GM12878 (cell line): Measurements from ENCODE around the gene PPM1K. TPM values are rescaled to one million over a fixed set of nuclear protein-coding genes. Genes with fewer than 3 reads are reported as not detected.

ENCODE experiments used
- ATAC-seq: fragments of 200-7000 bp; cut with Tn5 transposase; 3 replicates; pipeline ENCODE4 v1.9.1; 2020; ENCODE audit warnings: mild to moderate bottlenecking, moderate library complexity
- BruUV-seq: library from RNA; stranded (reverse); fragments of 400-500 nt; replicated peaks from 2 replicates; lab custom pipeline; 2021; lab: Mats Ljungman, UMichigan
- CTCF ChIA-PET: fragments of 300-600 bp; sonication (Branson Sonifier 250); formaldehyde crosslinking; extraction: SDS; loops from one replicate; lab custom pipeline; 2021; ENCODE audit warnings: inconsistent platforms; lab: Yijun Ruan, JAX
- POLR2A ChIA-PET: fragments of 350-600 bp; formaldehyde crosslinking; extraction: SDS; loops from one replicate; lab custom pipeline; 2021; ENCODE audit warnings: inconsistent platforms; lab: Charles Lee
- RAD21 ChIA-PET: fragments of 300-600 bp; sonication (Branson Sonifier 250); formaldehyde crosslinking; loops from one replicate; lab custom pipeline; 2023; ENCODE audit warnings: antibody characterized with exemption; ENCODE audit not compliant: unreplicated experiment; lab: Charles Lee
- SMC1A ChIA-PET: fragments of 300-600 bp; sonication (Branson Sonifier 250); formaldehyde crosslinking; loops from one replicate; lab custom pipeline; 2023; ENCODE audit not compliant: unreplicated experiment, uncharacterized antibody; lab: Charles Lee
- DNase-seq: peaks from one replicate; pipeline ENCODE4 v3.0.0-alpha.2; 2011; ENCODE audit warnings: low read depth, low spot score
- FAIRE-seq: peaks from 3 replicates; lab custom pipeline; 2011; peaks lifted over from hg19 to GRCh38; lab: Jason Lieb, UNC
- H2AFZ ChIP-seq: 2 replicates; pipeline ENCODE4 v1.6.0; 2011; ENCODE audit warnings: low read depth, low read length, control low read depth; ENCODE audit not compliant: control insufficient read depth
- H3K27ac ChIP-seq: 2 replicates; pipeline ENCODE4 v1.5.1; 2011; ENCODE audit warnings: control low read depth; ENCODE audit not compliant: control insufficient read depth, insufficient read depth
- H3K27me3 ChIP-seq, 2 experiments: replicated peaks in 1 of 2; 2 replicates each; pipeline versions ENCODE4 v1.6.0 to v1.6.1; 2011; ENCODE audit warnings: low read length in 1 of 2; ENCODE audit not compliant: control insufficient read depth in 2 of 2, insufficient read depth in 2 of 2
- H3K36me3 ChIP-seq, 2 experiments: 2 replicates each; pipeline ENCODE4 v1.5.1; 2011; ENCODE audit warnings: low read length in 1 of 2; ENCODE audit not compliant: control insufficient read depth in 2 of 2, insufficient read depth in 2 of 2
- H3K4me1 ChIP-seq: 2 replicates; pipeline ENCODE4 v1.6.1; 2011; ENCODE audit warnings: mild to moderate bottlenecking, low read length, moderate library complexity, mixed read lengths; ENCODE audit not compliant: control insufficient read depth, insufficient read depth
- H3K4me2 ChIP-seq: 2 replicates; pipeline ENCODE4 v1.6.0; 2011; ENCODE audit warnings: control low read depth; ENCODE audit not compliant: control insufficient read depth, insufficient read depth
- H3K4me3 ChIP-seq: fragments of 200-600 bp; sonication (generic); 2 replicates; pipeline ENCODE4 v1.5.1; 2016
- H3K79me2 ChIP-seq: 2 replicates; pipeline ENCODE4 v1.6.0; 2011; ENCODE audit warnings: low read length; ENCODE audit not compliant: control insufficient read depth, insufficient read depth
- H3K9ac ChIP-seq: 2 replicates; pipeline ENCODE4 v1.8.0; 2011; ENCODE audit warnings: low read length, control low read depth, mixed read lengths; ENCODE audit not compliant: control insufficient read depth, insufficient read depth
- H3K9me3 ChIP-seq: replicated peaks from 3 replicates; pipeline ENCODE4 v1.5.1; 2011; ENCODE audit warnings: mild to moderate bottlenecking, low read length; ENCODE audit not compliant: control insufficient read depth, insufficient read depth
- H4K20me1 ChIP-seq: 2 replicates; pipeline ENCODE4 v1.6.0; 2011; ENCODE audit not compliant: control insufficient read depth, insufficient read depth
- WGBS: methylation state at CpG from one replicate; pipeline ENCODE4 v1.1.6; 2016; ENCODE audit warnings: low lambda C conversion rate; ENCODE audit not compliant: insufficient replicate concordance, insufficient coverage; ENCODE audit errors: missing lambda C conversion rate; 5-methylcytosine and 5-hydroxymethylcytosine counted together
- in situ Hi-C: fragments of 300-500 bp; cut with MboI; formaldehyde crosslinking; loops from 9 replicates; pipeline ENCODE4 v1.14.3; 2018; ENCODE audit warnings: mixed read lengths
- intact Hi-C: fragments of 100-400 bp; cut with micrococcal nuclease; formaldehyde crosslinking; loops from one replicate; pipeline ENCODE4 v1.14.2; 2022; ENCODE audit not compliant: unreplicated experiment
- polyA plus RNA-seq, 11 experiments: library from polyadenylated mRNA; depleted of rRNA in 4 of 11; unstranded in 6 of 11; stranded (reverse) in 5 of 11; fragments of >200 nt; fragmentation: Nextera tagmentation in 4 of 11; fragmentation: Illumina TruSeq in 1 of 11; extraction: Ambion mirVana in 4 of 11; extraction: Trizol in 1 of 11; gene quantifications; 1 replicate in 1 of 11; 2 replicates in 10 of 11; pipeline versions ENCODE4 v1.2.1 to v1.2.3, GENCODE V29; 2011 to 2016; ENCODE audit warnings: inconsistent platforms in 2 of 11, missing spikeins in 2 of 11, low read depth in 1 of 11
- total RNA-seq, 4 experiments: library from RNA; depleted of rRNA in 3 of 4; stranded (reverse); fragments of >200 nt in 3 of 4; fragmentation: Illumina TruSeq in 1 of 4; extraction: Trizol in 1 of 4; gene quantifications; 2 replicates each; pipeline versions ENCODE4 v1.2.1 to v1.2.3, GENCODE V29; 2013 to 2021
- TF ChIP-seq, protein P1 (sequence below): fragments of 450-650 bp; IDR thresholded peaks from 2 replicates; pipeline ENCODE4 v1.6.1; 2017; ENCODE audit warnings: mild to moderate bottlenecking, low read depth, inconsistent platforms; ENCODE audit not compliant: poor library complexity, severe bottlenecking
- TF ChIP-seq, protein P2 (sequence below): fragments of 450-650 bp; IDR thresholded peaks from 2 replicates; pipeline ENCODE4 v1.6.1; 2016; ENCODE audit warnings: mild to moderate bottlenecking, moderate library complexity, borderline replicate concordance
- TF ChIP-seq, protein P3 (sequence below): fragments of 450-650 bp; conservative IDR thresholded peaks from 2 replicates; pipeline ENCODE4 v1.6.1; 2017; ENCODE audit warnings: mild to moderate bottlenecking, moderate library complexity

PPM1K gene
- total and polyA plus RNA-seq, 10 of the 15 experiments (the other 5 are each of a cell fraction or from before 2014, with no cell fraction given), result 25.0 to 79.1 (median 36.9) TPM

DNA sequence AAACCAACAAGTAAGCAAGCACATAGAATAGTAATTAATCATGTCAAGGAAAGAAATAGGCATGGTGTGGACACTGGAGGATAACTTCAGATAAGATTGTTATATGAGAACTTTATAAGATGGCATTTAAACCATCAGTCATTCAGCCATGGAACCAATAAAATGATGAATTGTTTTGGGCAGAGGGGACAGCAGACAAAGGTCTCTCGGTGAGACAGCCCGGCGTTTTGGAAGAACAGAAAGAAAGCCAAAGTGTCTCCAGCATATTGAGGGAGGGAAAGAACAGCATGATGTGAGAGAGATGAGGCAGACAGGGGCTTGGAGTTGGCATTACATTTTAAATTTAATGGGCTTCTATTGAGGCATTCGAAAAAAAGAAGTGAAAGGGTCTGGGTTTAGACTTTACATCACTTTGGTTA is 883 bp upstream of the PPM1K start:
- ChIA-PET RAD21 (interaction anchor here (0.7 to 6.2 kb wide), 12 partner anchors 9 to 240 kb away, joined by 3 to 42 read pairs (median 5); partner anchors contain the start of genes HERC5 and HERC6), CTCF (interaction anchor here (0.6 to 3.1 kb wide), 8 partner anchors 9 to 268 kb away, joined by 3 to 9 read pairs (median 8); partner anchors contain the start of gene HERC6), POLR2A (interaction anchor here (0.7 to 5.8 kb wide), 4 partner anchors 9 to 172 kb away, joined by 3 to 40 read pairs (median 19); partner anchors contain the start of gene HERC5), SMC1A (interaction anchor here (0.6 to 13.5 kb wide), 11 partner anchors 9 to 172 kb away, joined by 3 to 112 read pairs (median 4); partner anchors contain the start of gene HERC5)
- peak overlapping the region; percentile 52 for H3K9ac ChIP-seq
- BruUV-seq, result TSS peak; percentile 84
- peak overlapping the region; percentile 75 for H3K27ac ChIP-seq
- H3K4me2 ChIP-seq, result peak overlapping the region; percentile 77
- peaks cover 36% of the 10 kb centered on the region for H3K79me2 ChIP-seq
- intact Hi-C loops, result loop anchor here (2.0 kb wide), 2 partner anchors 172 to 238 kb away; partner anchors contain the start of genes HERC5 and PYURF
- H3K4me1 ChIP-seq, result no peaks in the 10 kb centered on the region
- in situ Hi-C loops, result no loop called here
- WGBS, result 0% methylated on average over 4 of the region's 4 CpGs
- DNase-seq, result no peak
- ATAC-seq, result no peak
- H3K36me3 ChIP-seq, result no peaks in the 10 kb centered on the region; a peak in 1 of 4 replicates
- H3K4me3 ChIP-seq, result peak overlapping the region; percentile 69
- H3K27me3 ChIP-seq, result no peaks in the 10 kb centered on the region
- peak overlapping the region; percentile 86 for H2AFZ ChIP-seq
- TF ChIP-seq, protein P1, sequence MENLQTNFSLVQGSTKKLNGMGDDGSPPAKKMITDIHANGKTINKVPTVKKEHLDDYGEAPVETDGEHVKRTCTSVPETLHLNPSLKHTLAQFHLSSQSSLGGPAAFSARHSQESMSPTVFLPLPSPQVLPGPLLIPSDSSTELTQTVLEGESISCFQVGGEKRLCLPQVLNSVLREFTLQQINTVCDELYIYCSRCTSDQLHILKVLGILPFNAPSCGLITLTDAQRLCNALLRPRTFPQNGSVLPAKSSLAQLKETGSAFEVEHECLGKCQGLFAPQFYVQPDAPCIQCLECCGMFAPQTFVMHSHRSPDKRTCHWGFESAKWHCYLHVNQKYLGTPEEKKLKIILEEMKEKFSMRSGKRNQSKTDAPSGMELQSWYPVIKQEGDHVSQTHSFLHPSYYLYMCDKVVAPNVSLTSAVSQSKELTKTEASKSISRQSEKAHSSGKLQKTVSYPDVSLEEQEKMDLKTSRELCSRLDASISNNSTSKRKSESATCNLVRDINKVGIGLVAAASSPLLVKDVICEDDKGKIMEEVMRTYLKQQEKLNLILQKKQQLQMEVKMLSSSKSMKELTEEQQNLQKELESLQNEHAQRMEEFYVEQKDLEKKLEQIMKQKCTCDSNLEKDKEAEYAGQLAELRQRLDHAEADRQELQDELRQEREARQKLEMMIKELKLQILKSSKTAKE, result no peak
- TF ChIP-seq, protein P2, sequence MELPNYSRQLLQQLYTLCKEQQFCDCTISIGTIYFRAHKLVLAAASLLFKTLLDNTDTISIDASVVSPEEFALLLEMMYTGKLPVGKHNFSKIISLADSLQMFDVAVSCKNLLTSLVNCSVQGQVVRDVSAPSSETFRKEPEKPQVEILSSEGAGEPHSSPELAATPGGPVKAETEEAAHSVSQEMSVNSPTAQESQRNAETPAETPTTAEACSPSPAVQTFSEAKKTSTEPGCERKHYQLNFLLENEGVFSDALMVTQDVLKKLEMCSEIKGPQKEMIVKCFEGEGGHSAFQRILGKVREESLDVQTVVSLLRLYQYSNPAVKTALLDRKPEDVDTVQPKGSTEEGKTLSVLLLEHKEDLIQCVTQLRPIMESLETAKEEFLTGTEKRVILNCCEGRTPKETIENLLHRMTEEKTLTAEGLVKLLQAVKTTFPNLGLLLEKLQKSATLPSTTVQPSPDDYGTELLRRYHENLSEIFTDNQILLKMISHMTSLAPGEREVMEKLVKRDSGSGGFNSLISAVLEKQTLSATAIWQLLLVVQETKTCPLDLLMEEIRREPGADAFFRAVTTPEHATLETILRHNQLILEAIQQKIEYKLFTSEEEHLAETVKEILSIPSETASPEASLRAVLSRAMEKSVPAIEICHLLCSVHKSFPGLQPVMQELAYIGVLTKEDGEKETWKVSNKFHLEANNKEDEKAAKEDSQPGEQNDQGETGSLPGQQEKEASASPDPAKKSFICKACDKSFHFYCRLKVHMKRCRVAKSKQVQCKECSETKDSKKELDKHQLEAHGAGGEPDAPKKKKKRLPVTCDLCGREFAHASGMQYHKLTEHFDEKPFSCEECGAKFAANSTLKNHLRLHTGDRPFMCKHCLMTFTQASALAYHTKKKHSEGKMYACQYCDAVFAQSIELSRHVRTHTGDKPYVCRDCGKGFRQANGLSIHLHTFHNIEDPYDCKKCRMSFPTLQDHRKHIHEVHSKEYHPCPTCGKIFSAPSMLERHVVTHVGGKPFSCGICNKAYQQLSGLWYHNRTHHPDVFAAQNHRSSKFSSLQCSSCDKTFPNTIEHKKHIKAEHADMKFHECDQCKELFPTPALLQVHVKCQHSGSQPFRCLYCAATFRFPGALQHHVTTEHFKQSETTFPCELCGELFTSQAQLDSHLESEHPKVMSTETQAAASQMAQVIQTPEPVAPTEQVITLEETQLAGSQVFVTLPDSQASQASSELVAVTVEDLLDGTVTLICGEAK, result 0 out of 2 replicates have a peak, but pooled peaks have one; percentile 25
- TF ChIP-seq, protein P3, sequence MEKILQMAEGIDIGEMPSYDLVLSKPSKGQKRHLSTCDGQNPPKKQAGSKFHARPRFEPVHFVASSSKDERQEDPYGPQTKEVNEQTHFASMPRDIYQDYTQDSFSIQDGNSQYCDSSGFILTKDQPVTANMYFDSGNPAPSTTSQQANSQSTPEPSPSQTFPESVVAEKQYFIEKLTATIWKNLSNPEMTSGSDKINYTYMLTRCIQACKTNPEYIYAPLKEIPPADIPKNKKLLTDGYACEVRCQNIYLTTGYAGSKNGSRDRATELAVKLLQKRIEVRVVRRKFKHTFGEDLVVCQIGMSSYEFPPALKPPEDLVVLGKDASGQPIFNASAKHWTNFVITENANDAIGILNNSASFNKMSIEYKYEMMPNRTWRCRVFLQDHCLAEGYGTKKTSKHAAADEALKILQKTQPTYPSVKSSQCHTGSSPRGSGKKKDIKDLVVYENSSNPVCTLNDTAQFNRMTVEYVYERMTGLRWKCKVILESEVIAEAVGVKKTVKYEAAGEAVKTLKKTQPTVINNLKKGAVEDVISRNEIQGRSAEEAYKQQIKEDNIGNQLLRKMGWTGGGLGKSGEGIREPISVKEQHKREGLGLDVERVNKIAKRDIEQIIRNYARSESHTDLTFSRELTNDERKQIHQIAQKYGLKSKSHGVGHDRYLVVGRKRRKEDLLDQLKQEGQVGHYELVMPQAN, result 0 out of 2 replicates have a peak, but pooled peaks have one; percentile 6
- no peaks in the 10 kb centered on the region for H3K9me3 ChIP-seq
- H4K20me1 ChIP-seq, result no peaks in the 10 kb centered on the region
- no peak for FAIRE-seq
